Activated CD4-positive, CD25-positive, alpha-beta regulatory T cell treated with anti-CD3 and anti-CD28 coated beads, Interleukin-2, amount 50 U/mL, for 16 hours (primary cell): ENCODE data around the gene HSD17B3.
"Not testable (repeated sequence)": the region's sequence is repeated elsewhere in the genome, so short reads cannot be mapped to it uniquely, and the experiment has no call there.

ENCODE experiments used
- DNase-seq: peaks from one replicate; pipeline ENCODE4 v3.0.0-alpha.2; 2020; ENCODE audit warnings: low read depth, low spot score

Gene HSD17B3

GRCh38 chr9:96236337-96236736 is 65.6 kb downstream of the HSD17B3 start:
- not testable (repeated sequence) for DNase-seq

GRCh38 chr9:96232539-96233241 is 69.3 kb downstream of the HSD17B3 start:
- DNase-seq: no peak

GRCh38 chr9:96232164-96232538 is 69.8 kb downstream of the HSD17B3 start:
- no peak for DNase-seq

- DNase-seq: no peak
These were observed 72.0 kb downstream of the HSD17B3 start for GRCh38 chr9:96230002-96230401.

GRCh38 chr9:96222132-96222531 is 79.8 kb downstream of the HSD17B3 start:
- no peak for DNase-seq

- DNase-seq: no peak
These were observed 82.1 kb downstream of the HSD17B3 start for GRCh38 chr9:96219900-96220257.

- DNase-seq: no peak
These were observed 82.7 kb downstream of the HSD17B3 start for GRCh38 chr9:96219026-96219899.

- DNase-seq: peak; percentile 26
These were observed 84.0 kb downstream of the HSD17B3 start for GRCh38 chr9:96217754-96218693.

GRCh38 chr9:96217294-96217707 is 84.7 kb downstream of the HSD17B3 start:
- no peak for DNase-seq

- no peak for DNase-seq
These were observed 85.4 kb downstream of the HSD17B3 start for GRCh38 chr9:96216583-96216982.

GRCh38 chr9:96215841-96216240 is 86.1 kb downstream of the HSD17B3 start:
- DNase-seq: no peak

GRCh38 chr9:96214635-96215034 is 87.3 kb downstream of the HSD17B3 start:
- no peak for DNase-seq

- DNase-seq: no peak
These were observed 92.3 kb downstream of the HSD17B3 start for GRCh38 chr9:96209407-96210271.

- no peak for DNase-seq
These were observed 95.7 kb downstream of the HSD17B3 start for GRCh38 chr9:96206156-96206751.

- DNase-seq: no peak
These were observed 97.1 kb downstream of the HSD17B3 start for GRCh38 chr9:96204853-96205252.

GRCh38 chr9:96203867-96204501 is 98.0 kb downstream of the HSD17B3 start:
- no peak for DNase-seq

- DNase-seq: no peak
These were observed 98.8 kb downstream of the HSD17B3 start for GRCh38 chr9:96202971-96203780.

GRCh38 chr9:96201140-96201539 is 100.8 kb downstream of the HSD17B3 start:
- DNase-seq: no peak

GRCh38 chr9:96199006-96199405 is 103.0 kb downstream of the HSD17B3 start:
- no peak for DNase-seq
